HCEC 1CT (cell line): ENCODE measurements around the gene CLIC4.
"Not testable (repeated sequence)": the region's sequence is repeated elsewhere in the genome, so short reads cannot be mapped to it uniquely, and the experiment has no call there.

ENCODE experiments used
- DNase-seq: peaks from one replicate; pipeline ENCODE4 v3.0.0-alpha.2; 2017

The CLIC4 gene

GRCh38 chr1:24775916-24776315, 30.7 kb downstream of the CLIC4 start:
- DNase-seq: no peak

GRCh38 chr1:24776821-24777220, 31.6 kb downstream of the CLIC4 start:
- no peak for DNase-seq

GRCh38 chr1:24778141-24778540, 32.9 kb downstream of the CLIC4 start:
- DNase-seq: no peak

- DNase-seq: not testable (repeated sequence)
Measured at GRCh38 chr1:24779199-24779598, 34.0 kb downstream of the CLIC4 start.

- DNase-seq: no peak
Measured at GRCh38 chr1:24779689-24780464, 34.6 kb downstream of the CLIC4 start.

GRCh38 chr1:24780626-24781025, 35.4 kb downstream of the CLIC4 start:
- DNase-seq: not testable (repeated sequence)

- DNase-seq: no peak
Measured at GRCh38 chr1:24782689-24783088, 37.4 kb downstream of the CLIC4 start.

GRCh38 chr1:24783713-24784112, 38.5 kb downstream of the CLIC4 start:
- DNase-seq: no peak

- DNase-seq: peak; percentile 41
Measured at GRCh38 chr1:24786191-24786590, 40.9 kb downstream of the CLIC4 start.

- no peak for DNase-seq
Measured at GRCh38 chr1:24790490-24790889, 45.2 kb downstream of the CLIC4 start.

- peak; percentile 81 for DNase-seq
Measured at GRCh38 chr1:24793447-24794129, 48.3 kb downstream of the CLIC4 start.

GRCh38 chr1:24794130-24794502, 48.9 kb downstream of the CLIC4 start:
- not testable (repeated sequence) for DNase-seq

GRCh38 chr1:24795236-24795635, 50.0 kb downstream of the CLIC4 start:
- DNase-seq: no peak

- no peak for DNase-seq
Measured at GRCh38 chr1:24796524-24796923, 51.3 kb downstream of the CLIC4 start.

GRCh38 chr1:24799242-24799641, 54.0 kb downstream of the CLIC4 start:
- DNase-seq: not testable (repeated sequence)

- no peak for DNase-seq
Measured at GRCh38 chr1:24801176-24801575, 55.9 kb downstream of the CLIC4 start.

GRCh38 chr1:24803220-24803619, 58.0 kb downstream of the CLIC4 start:
- DNase-seq: no peak

- DNase-seq: no peak
Measured at GRCh38 chr1:24803987-24804530, 58.8 kb downstream of the CLIC4 start.

GRCh38 chr1:24805534-24806301, 60.5 kb downstream of the CLIC4 start:
- DNase-seq: peak; percentile 84

GRCh38 chr1:24806588-24806987, 61.3 kb downstream of the CLIC4 start:
- no peak for DNase-seq

- not testable (repeated sequence) for DNase-seq
Measured at GRCh38 chr1:24811494-24811893, 66.2 kb downstream of the CLIC4 start.

GRCh38 chr1:24820221-24820620, 75.0 kb downstream of the CLIC4 start:
- not testable (repeated sequence) for DNase-seq

GRCh38 chr1:24822887-24823286, 77.6 kb downstream of the CLIC4 start:
- DNase-seq: no peak
